HG02571 (cell line): ENCODE measurements around the gene VIL1.

Source experiments
- ATAC-seq: cut with Tn5 transposase; IDR thresholded peaks from one replicate; pipeline ENCODE4 v1.9.1; 2021; ENCODE audit warnings: mild to moderate bottlenecking, moderate library complexity; ENCODE audit not compliant: unreplicated experiment

Gene VIL1

DNA sequence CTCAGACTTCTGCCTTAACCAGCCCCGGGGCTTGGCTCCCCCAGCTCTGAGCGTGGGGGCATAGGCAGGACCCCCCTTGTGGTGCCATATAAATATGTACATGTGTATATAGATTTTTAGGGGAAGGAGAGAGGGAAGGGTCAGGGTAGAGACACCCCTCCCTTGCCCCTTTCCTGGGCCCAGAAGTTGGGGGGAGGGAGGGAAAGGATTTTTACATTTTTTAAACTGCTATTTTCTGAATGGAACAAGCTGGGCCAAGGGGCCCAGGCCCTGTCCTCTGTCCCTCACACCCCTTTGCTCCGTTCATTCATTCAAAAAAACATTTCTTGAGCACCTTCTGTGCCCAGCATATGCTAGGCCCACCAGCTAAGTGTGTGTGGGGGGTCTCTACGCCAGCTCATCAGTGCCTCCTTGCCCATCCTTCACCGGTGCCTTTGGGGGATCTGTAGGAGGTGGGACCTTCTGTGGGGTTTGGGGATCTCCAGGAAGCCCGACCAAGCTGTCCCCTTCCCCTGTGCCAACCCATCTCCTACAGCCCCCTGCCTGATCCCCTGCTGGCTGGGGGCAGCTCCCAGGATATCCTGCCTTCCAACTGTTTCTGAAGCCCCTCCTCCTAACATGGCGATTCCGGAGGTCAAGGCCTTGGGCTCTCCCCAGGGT, 13.7 kb upstream of the VIL1 start:
- no peak for ATAC-seq

DNA sequence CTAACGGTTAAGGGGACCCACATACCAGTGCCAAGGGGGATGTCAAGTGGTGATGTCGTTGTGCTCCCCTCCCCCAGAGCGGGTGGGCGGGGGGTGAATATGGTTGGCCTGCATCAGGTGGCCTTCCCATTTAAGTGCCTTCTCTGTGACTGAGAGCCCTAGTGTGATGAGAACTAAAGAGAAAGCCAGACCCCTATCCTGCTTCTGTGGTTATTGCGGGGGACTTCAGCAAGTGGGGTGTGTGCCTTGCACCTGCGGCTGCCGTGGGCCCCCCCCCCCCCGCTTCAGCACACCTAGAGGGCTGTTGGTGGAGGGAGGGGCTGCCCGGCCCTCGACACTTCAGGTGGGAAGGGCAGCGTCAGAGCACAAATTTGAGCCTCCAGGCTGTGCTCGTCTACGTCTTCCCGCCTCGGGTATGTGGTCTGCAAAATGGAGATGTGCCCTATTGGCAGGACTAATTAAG, 13.1 kb upstream of the VIL1 start:
- peak; percentile 5 for ATAC-seq

- peak; percentile 75 for ATAC-seq
Observed at GRCh38 chr2:218406209-218406948, 12.5 kb upstream of the VIL1 start.

GRCh38 chr2:218406949-218407618, 11.8 kb upstream of the VIL1 start:
- peak; percentile 3 for ATAC-seq

GRCh38 chr2:218407717-218408116, 11.2 kb upstream of the VIL1 start:
- no peak for ATAC-seq

GRCh38 chr2:218418321-218418716, 604 bp upstream of the VIL1 start:
- no peak for ATAC-seq

GRCh38 chr2:218419630-218420216, 800 bp downstream of the VIL1 start:
- no peak for ATAC-seq

GRCh38 chr2:218421027-218421426, 2.1 kb downstream of the VIL1 start:
- ATAC-seq = no peak

DNA sequence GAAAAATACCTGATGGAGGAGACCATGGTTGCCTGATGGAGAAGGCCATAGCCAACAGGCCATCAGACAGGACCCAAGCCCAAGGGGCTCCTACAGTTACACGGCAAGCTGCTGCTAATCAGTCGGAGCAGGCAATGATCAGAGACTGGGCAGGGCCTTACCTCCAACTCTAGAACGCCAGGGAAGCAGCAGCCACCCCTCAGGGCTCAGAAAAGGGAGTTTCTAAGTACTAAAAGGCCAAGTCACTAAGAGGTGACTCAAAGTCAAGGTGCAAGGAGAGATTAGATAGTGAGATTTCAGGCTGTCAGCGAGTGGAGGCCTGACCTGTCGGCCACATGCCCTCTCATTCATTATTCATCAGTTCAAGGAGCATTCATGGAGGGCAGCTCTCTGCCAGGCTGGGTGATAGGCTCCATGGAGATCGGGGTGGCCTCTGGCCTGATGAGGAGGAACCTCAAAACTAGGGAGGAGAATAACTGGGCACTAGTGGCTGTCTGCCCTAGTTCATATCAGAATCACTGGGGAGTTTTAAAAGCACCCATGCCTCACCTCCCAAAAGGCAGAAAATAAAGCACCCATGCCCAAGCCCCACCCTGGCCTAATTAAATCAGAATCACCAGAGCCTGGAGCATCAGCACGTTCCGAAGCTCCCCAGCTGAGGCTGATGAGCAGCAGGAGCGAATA, 3.6 kb downstream of the VIL1 start:
- ATAC-seq = no peak

GRCh38 chr2:218423584-218423983, 4.7 kb downstream of the VIL1 start:
- ATAC-seq = no peak

DNA sequence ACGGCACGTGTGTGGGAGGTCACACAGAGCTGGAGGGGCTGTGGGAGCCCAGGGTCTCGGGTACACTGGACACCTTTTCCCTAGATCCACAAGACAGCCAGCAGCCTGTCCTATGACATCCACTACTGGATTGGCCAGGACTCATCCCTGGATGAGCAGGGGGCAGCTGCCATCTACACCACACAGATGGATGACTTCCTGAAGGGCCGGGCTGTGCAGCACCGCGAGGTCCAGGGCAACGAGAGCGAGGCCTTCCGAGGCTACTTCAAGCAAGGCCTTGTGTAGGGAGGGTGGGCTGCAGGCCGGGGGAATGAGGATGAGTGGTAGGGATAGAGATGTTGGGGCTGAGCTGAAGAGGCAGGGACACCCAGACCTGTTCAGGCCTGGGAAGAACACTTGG, 6.6 kb downstream of the VIL1 start:
- no peak for ATAC-seq

DNA sequence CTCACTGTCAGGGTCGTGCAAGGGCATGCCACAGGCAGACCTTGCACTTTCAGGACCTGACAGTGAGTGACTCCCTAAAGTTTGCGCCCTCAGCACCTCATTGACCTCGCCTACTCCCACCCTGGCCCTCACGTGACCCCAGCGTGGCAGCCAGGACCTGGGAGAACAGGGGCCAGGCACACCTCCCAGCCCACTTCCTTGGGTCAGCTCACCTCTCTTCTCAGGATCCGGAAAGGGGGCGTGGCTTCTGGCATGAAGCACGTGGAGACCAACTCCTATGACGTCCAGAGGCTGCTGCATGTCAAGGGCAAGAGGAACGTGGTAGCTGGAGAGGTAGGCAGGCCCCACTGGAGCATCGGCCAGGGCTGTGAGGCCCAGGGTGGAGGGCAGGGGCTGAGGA, 8.8 kb downstream of the VIL1 start:
- ATAC-seq = no peak

DNA sequence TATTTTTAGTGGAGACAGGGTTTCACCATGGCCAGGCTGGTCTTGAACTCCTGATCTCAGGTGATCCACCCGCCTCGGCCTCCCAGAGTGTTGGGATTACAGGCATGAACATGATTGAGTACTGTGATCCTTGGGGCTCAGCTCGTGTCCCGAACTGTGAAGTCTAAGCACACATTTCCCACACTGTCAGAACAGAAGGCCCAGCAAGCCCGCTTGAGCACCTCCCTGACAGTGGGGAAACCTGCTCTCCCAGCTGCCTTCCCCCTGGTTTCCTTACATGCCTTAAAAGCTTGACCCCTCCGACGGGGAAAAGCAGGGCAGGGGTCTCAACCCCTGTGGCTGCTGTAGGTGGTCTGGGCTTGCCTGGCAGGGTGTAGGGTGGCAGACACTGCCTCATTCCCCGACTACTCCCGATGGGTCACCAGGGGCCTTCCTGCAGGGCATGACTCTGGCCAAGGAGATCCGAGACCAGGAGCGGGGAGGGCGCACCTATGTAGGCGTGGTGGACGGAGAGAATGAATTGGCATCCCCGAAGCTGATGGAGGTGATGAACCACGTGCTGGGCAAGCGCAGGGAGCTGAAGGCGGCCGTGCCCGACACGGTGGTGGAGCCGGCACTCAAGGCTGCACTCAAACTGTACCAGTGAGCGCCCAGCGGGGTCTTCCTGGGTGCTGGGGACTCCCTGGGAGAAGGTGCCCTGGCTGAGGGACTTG, 10.1 kb downstream of the VIL1 start:
- no peak for ATAC-seq

DNA sequence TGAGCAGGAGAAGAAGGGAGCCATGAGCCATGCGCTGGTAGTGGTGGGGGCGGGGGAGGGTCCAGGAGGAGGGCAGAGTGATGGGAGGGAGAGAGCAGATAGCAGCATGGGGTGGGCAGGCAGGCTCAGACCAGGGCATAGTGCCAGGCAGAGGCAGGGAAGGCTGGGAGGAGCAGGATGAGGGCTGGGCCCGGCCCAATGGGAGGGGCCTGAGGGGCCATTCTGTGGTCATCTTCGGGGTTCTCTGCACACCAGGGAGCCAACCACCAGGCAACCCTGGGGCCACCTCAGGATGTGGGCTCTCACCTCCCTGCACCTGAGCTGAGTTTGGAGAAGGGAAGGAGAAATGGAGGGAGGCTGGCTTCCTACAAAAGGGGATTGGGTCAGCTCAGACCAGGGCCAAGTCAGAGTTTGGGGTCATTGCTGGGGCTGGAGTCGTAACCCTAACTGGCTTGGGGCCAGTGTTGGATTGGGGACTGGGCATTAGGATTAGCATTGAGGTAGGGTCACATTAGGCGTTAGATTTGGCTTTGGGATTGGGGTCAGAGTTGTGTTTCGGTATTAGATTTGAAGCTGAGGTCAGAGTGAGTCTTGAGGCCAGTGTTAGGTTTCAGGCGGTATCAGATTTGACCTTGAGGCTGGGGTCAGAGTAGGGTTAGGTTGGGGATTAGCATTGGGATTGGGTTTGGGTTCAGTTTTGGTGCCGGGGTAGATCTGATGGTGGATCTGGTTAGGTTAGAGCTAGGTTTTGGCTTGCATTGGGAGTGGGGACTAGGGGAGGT, 11.2 kb downstream of the VIL1 start:
- no peak for ATAC-seq

DNA sequence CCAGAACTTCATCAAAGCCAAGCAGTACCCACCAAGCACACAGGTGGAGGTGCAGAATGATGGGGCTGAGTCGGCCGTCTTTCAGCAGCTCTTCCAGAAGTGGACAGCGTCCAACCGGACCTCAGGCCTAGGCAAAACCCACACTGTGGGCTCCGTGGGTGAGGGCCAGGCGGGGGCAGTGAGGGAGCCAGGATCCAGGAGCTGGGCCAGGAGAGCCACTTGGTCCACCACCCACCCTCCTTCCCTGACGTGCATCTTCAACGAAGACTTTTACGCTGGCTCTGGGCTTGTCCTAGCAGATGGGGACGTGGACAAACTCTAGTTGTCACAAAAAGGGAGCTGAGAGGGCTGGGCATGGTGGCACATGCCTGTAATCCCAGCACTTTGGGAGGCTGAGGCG, 11.8 kb downstream of the VIL1 start:
- no peak for ATAC-seq

- ATAC-seq = no peak
Observed at GRCh38 chr2:218431878-218432277, 13.0 kb downstream of the VIL1 start.

DNA sequence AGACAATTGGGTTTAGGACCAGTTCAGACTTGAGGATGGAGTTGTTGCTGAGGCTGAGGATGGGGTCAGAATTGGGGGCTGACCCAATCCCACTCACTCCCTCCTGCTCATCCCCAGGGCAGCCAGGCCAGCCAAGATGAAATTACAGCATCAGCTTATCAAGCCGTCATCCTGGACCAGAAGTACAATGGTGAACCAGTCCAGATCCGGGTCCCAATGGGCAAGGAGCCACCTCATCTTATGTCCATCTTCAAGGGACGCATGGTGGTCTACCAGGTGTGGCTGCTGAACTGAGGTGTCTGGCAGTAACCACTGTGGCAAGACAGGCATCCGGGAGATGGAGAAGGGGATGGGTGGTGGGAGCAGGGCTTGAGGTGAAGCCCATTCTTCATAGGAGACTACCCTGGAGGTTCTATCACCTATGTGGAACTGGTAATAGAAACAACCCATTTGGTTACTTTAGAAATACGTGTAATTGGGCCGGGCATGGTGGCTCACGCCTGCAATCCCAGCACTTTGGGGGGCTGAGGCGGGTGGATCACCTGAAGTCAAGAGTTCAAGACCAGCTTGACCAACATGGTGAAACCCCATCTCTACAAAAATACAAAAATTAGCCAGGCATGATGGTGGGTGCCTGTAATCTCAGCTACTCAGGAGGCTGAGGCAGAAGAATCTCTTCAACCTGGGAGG, 13.9 kb downstream of the VIL1 start:
- no peak for ATAC-seq

GRCh38 chr2:218434456-218434855, 15.5 kb downstream of the VIL1 start:
- no peak for ATAC-seq
